Astrocyte of the cerebellum (primary cell): ENCODE measurements around the gene SLC1A4.

Source experiments
- DNase-seq: peaks from one replicate; pipeline ENCODE4 v3.0.0-alpha.2; 2011; ENCODE audit warnings: low read depth
- H3K4me3 ChIP-seq: 2 replicates; pipeline ENCODE4 v1.5.1; 2011; ENCODE audit warnings: mild to moderate bottlenecking, low read depth, low read length, moderate library complexity
- CTCF ChIP-seq: IDR thresholded peaks from 2 replicates; pipeline ENCODE4 v1.5.1; 2012; ENCODE audit warnings: low read length, low read depth, moderate library complexity, mild to moderate bottlenecking; ENCODE audit errors: missing control alignments
- in situ Hi-C: cut with HindIII; loops from 2 replicates; pipeline ENCODE4 v1.10.0; 2017; ENCODE audit warnings: low sequenced_read_pairs

Gene SLC1A4

GRCh38 chr2:65070172-65070830, 81.1 kb downstream of the SLC1A4 start:
- DNase-seq, result no peak
- TF ChIP-seq CTCF, result peak; percentile 37
- in situ Hi-C loops, result loop anchor here (5.0 kb wide), 1 partner anchor 57 kb away; no protein-coding TSS in a partner anchor
- no peak overlapping the region for H3K4me3 ChIP-seq

GRCh38 chr2:65070856-65071255, 81.7 kb downstream of the SLC1A4 start:
- in situ Hi-C loops, result loop anchor here (5.0 kb wide), 1 partner anchor 56 kb away; no protein-coding TSS in a partner anchor
- DNase-seq, result no peak
- no peak for TF ChIP-seq CTCF
- no peak overlapping the region for H3K4me3 ChIP-seq

GRCh38 chr2:65071499-65072180, 82.4 kb downstream of the SLC1A4 start:
- H3K4me3 ChIP-seq, result no peak overlapping the region
- in situ Hi-C loops, result loop anchor here (5.0 kb wide), 1 partner anchor 56 kb away; no protein-coding TSS in a partner anchor
- peak; percentile 16 for TF ChIP-seq CTCF
- no peak for DNase-seq

GRCh38 chr2:65072181-65072970, 83.2 kb downstream of the SLC1A4 start:
- in situ Hi-C loops, result loop anchor here (5.0 kb wide), 1 partner anchor 55 kb away; no protein-coding TSS in a partner anchor
- no peak overlapping the region for H3K4me3 ChIP-seq
- TF ChIP-seq CTCF, result no peak
- DNase-seq, result no peak
